A673 (cell line): ENCODE data around the gene EIF3J.

ENCODE experiments used
- CTCF ChIP-seq: fragments of 300-800, 200-600 bp; sonication (generic); conservative IDR thresholded peaks from 2 replicates; pipeline ENCODE4 v1.5.1; 2017; ENCODE audit warnings: low read depth, mild to moderate bottlenecking, antibody characterized with exemption, low read length, moderate library complexity, mixed read lengths
- EZH2 ChIP-seq: fragments of 200-600 bp; sonication (generic); IDR thresholded peaks from 2 replicates; pipeline ENCODE4 v1.6.1; 2017; ENCODE audit warnings: borderline replicate concordance, low read depth, mild to moderate bottlenecking, mixed read lengths, antibody characterized with exemption, low read length; ENCODE audit not compliant: poor library complexity, severe bottlenecking

GRCh38 chr15:44536962-44537734, at the start of gene EIF3J:
- TF ChIP-seq CTCF: no peak
- TF ChIP-seq EZH2: no peak
